Measurements from ENCODE around the gene ERC1.

Gene ERC1

DNA sequence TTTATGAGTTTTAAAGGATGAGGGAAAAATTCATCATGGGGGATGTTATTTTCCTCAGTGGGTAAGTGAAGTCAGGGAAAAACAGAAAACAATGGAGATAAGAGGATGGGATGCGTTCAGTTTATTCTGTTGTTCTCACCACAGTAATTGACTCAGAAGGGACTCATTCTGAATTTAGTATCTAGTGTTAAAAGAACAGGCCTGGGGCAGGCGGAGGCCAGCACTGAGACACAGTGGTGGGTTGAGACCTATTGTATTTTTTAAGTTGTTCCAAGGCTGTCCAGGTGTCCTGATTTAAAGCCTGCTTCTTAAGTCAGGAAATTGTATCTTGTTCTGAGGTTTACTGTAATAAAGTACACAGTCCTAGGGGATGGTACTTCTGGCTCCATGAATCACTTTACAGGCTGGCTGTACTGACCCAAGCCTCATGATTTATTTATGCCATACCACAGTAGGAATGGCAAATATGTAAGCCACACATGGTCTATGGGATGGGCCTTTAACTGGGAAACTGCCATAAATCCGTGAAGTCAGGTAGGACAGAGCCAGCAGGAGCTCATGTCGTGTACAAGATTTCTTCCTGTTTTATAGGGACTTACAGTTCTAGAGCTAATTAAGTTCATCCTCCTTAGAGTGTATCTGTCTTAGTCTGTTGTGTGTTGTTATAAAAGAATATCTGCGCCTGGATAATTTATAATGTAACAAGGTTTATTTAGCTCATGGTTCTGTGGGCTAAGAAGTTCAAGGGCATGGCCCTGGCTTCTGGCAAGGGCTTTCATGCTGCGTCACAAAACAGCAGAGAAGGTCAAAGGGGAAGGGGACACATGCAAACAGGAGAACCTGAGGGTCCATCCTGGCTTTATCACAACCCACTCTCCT lies 359.3 kb downstream of the ERC1 start:
- Histone ChIP-seq H3K27ac (ENCODE audit: extremely low read depth, low read depth, low read length) (no peak overlapping the region), H3K4me1 (ENCODE audit: control insufficient read depth, insufficient read depth, low read length) (peaks cover 7% of the 10 kb centered on the region; the same call in 1 of the 2 replicates), H3K4me3 (ENCODE audit: low read depth, low read length) (no peak overlapping the region), H3K9me3 (ENCODE audit: control insufficient read depth, insufficient read depth, low read depth, low read length) (no peaks in the 10 kb centered on the region), H3K36me3 (ENCODE audit: control insufficient read depth in 2 of 2, insufficient read depth in 1 of 2, low read length in 2 of 2) (no peaks in the 10 kb centered on the region)
- POLR2A ChIA-PET = interaction anchor here (0.6 kb wide), 1 partner anchor 144 kb away, joined by 3 read pairs; no protein-coding TSS in a partner anchor
- CTCF ChIA-PET = interaction anchor here (0.6 to 0.7 kb wide), 2 partner anchors 48 to 193 kb away, joined by 3 read pairs; no protein-coding TSS in a partner anchor
- TF ChIP-seq ZNF555 (tag by site-specific recombination; conservative IDR thresholded peaks at IDR 0.05) (no peak), BCL11B (tag by site-specific recombination; IDR thresholded peaks at IDR 0.05; ENCODE audit: low read depth) (no peak), ZNF335 (tag by site-specific recombination; conservative IDR thresholded peaks at IDR 0.05) (0 out of 2 replicates have a peak, but pooled peaks have one; percentile 25)

GRCh38 chr12:1350934-1351240 lies 359.9 kb downstream of the ERC1 start:
- CTCF ChIA-PET = no interaction called here
- no peak for TF ChIP-seq ZNF394 (tag by site-specific recombination; IDR thresholded peaks at IDR 0.05; ENCODE audit: borderline replicate concordance)
- no peak for TF ChIP-seq ZFP69B (tag by site-specific recombination; IDR thresholded peaks at IDR 0.05)
- TF ChIP-seq, protein P1, sequence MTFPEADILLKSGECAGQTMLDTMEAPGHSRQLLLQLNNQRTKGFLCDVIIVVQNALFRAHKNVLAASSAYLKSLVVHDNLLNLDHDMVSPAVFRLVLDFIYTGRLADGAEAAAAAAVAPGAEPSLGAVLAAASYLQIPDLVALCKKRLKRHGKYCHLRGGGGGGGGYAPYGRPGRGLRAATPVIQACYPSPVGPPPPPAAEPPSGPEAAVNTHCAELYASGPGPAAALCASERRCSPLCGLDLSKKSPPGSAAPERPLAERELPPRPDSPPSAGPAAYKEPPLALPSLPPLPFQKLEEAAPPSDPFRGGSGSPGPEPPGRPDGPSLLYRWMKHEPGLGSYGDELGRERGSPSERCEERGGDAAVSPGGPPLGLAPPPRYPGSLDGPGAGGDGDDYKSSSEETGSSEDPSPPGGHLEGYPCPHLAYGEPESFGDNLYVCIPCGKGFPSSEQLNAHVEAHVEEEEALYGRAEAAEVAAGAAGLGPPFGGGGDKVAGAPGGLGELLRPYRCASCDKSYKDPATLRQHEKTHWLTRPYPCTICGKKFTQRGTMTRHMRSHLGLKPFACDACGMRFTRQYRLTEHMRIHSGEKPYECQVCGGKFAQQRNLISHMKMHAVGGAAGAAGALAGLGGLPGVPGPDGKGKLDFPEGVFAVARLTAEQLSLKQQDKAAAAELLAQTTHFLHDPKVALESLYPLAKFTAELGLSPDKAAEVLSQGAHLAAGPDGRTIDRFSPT (tag by site-specific recombination; IDR thresholded peaks at IDR 0.05) = no peak
- TF ChIP-seq, protein P2, sequence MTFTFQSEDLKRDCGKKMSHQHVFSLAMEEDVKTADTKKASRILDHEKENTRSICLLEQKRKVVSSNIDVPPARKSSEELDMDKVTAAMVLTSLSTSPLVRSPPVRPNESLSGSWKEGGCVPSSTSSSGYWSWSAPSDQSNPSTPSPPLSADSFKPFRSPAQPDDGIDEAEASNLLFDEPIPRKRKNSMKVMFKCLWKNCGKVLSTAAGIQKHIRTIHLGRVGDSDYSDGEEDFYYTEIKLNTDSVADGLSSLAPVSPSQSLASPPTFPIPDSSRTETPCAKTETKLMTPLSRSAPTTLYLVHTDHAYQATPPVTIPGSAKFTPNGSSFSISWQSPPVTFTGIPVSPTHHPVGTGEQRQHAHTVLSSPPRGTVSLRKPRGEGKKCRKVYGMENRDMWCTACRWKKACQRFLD (tag by site-specific recombination; IDR thresholded peaks at IDR 0.05) = no peak
- TF ChIP-seq ZBTB26 (tag by site-specific recombination; optimal IDR thresholded peaks at IDR 0.05) = no peak
- TF ChIP-seq ZNF555 (tag by site-specific recombination; conservative IDR thresholded peaks at IDR 0.05) = no peak
- TF ChIP-seq, protein P3, sequence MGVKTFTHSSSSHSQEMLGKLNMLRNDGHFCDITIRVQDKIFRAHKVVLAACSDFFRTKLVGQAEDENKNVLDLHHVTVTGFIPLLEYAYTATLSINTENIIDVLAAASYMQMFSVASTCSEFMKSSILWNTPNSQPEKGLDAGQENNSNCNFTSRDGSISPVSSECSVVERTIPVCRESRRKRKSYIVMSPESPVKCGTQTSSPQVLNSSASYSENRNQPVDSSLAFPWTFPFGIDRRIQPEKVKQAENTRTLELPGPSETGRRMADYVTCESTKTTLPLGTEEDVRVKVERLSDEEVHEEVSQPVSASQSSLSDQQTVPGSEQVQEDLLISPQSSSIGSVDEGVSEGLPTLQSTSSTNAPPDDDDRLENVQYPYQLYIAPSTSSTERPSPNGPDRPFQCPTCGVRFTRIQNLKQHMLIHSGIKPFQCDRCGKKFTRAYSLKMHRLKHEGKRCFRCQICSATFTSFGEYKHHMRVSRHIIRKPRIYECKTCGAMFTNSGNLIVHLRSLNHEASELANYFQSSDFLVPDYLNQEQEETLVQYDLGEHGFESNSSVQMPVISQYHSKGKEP (tag by site-specific recombination; IDR thresholded peaks at IDR 0.05) = no peak
- TF ChIP-seq ZNF366 (tag by site-specific recombination; conservative IDR thresholded peaks at IDR 0.05) = no peak
- TF ChIP-seq ZNF747 (tag by site-specific recombination; IDR thresholded peaks at IDR 0.05) = no peak
- no peak for TF ChIP-seq KLF8 (tag by site-specific recombination; IDR thresholded peaks at IDR 0.05)
- no peak for TF ChIP-seq ZNF335 (tag by site-specific recombination; conservative IDR thresholded peaks at IDR 0.05)
- TF ChIP-seq ELK4 (IDR thresholded peaks at IDR 0.05; ENCODE audit: borderline replicate concordance, low read depth, low read length) = no peak
- H3K9me3 ChIP-seq (ENCODE audit: control insufficient read depth, insufficient read depth, low read depth, low read length) = no peaks in the 10 kb centered on the region
- POLR2A ChIA-PET = no interaction called here
- H3K36me3 ChIP-seq (ENCODE audit: control insufficient read depth in 2 of 2, insufficient read depth in 1 of 2, low read length in 2 of 2) = no peaks in the 10 kb centered on the region
- H3K4me3 ChIP-seq (ENCODE audit: low read depth, low read length) = no peak overlapping the region
- peaks cover 7% of the 10 kb centered on the region; the same call in 1 of the 2 replicates for H3K4me1 ChIP-seq (ENCODE audit: control insufficient read depth, insufficient read depth, low read length)
- no peak overlapping the region for H3K27ac ChIP-seq (ENCODE audit: extremely low read depth, low read depth, low read length)
